SK-N-MC (cell line): ENCODE measurements around the gene GPR156.

ENCODE experiments used
- EZH2 ChIP-seq: fragments of 200-600 bp; sonication (generic); IDR thresholded peaks from one replicate; pipeline ENCODE4 v1.6.1; 2017; ENCODE audit warnings: antibody characterized with exemption
- POLR2AphosphoS5 ChIP-seq: IDR thresholded peaks from 2 replicates; pipeline ENCODE4 v1.6.1; 2012; ENCODE audit warnings: mild to moderate bottlenecking, low read depth, low read length, borderline replicate concordance

GRCh38 chr3:120137548-120137947, 147.5 kb downstream of the GPR156 start:
- TF ChIP-seq EZH2 = no peak
- no peak for TF ChIP-seq POLR2AphosphoS5
